ENCODE results near the gene ADAM12.
"Not testable (repeated sequence)": the region's sequence is repeated elsewhere in the genome, so short reads cannot be mapped to it uniquely, and the experiment has no call there.

ADAM12 gene

GRCh38 chr10:126373972-126374371 lies 14.3 kb downstream of the ADAM12 start:
- no peak for DNase-seq (ENCODE audit: low read depth in 3 of 3)

- no peak for DNase-seq (ENCODE audit: low read depth in 3 of 3)
Measured at GRCh38 chr10:126373147-126373546, 15.1 kb downstream of the ADAM12 start.

- DNase-seq (ENCODE audit: low read depth in 3 of 3) = no peak
Measured at GRCh38 chr10:126372396-126372795, 15.9 kb downstream of the ADAM12 start.

GRCh38 chr10:126369125-126369710 lies 19.1 kb downstream of the ADAM12 start:
- DNase-seq (ENCODE audit: low read depth in 3 of 3) = no peak

- no peak for DNase-seq (ENCODE audit: low read depth in 3 of 3)
Measured at GRCh38 chr10:126357169-126357568, 31.1 kb downstream of the ADAM12 start.

GRCh38 chr10:126353666-126354065 lies 34.6 kb downstream of the ADAM12 start:
- no peak for DNase-seq (ENCODE audit: low read depth in 3 of 3)

GRCh38 chr10:126352453-126352852 lies 35.8 kb downstream of the ADAM12 start:
- no peak for DNase-seq (ENCODE audit: low read depth in 3 of 3)

GRCh38 chr10:126351021-126351420 lies 37.3 kb downstream of the ADAM12 start:
- DNase-seq (ENCODE audit: low read depth in 3 of 3) = no peak

GRCh38 chr10:126350216-126350992 lies 37.9 kb downstream of the ADAM12 start:
- DNase-seq (ENCODE audit: low read depth in 3 of 3) = no peak

GRCh38 chr10:126349676-126350075 lies 38.6 kb downstream of the ADAM12 start:
- DNase-seq (ENCODE audit: low read depth in 3 of 3) = no peak

GRCh38 chr10:126349101-126349500 lies 39.2 kb downstream of the ADAM12 start:
- DNase-seq (ENCODE audit: low read depth in 3 of 3) = no peak

GRCh38 chr10:126343496-126343895 lies 44.8 kb downstream of the ADAM12 start:
- not testable (repeated sequence) for DNase-seq (ENCODE audit: low read depth in 3 of 3)

- no peak for DNase-seq (ENCODE audit: low read depth in 3 of 3)
Measured at GRCh38 chr10:126342680-126343079, 45.6 kb downstream of the ADAM12 start.

GRCh38 chr10:126341491-126341890 lies 46.8 kb downstream of the ADAM12 start:
- no peak for DNase-seq (ENCODE audit: low read depth in 3 of 3)

- DNase-seq (ENCODE audit: low read depth in 3 of 3) = no peak
Measured at GRCh38 chr10:126337251-126337810, 50.9 kb downstream of the ADAM12 start.

GRCh38 chr10:126336801-126337200 lies 51.5 kb downstream of the ADAM12 start:
- DNase-seq (ENCODE audit: low read depth in 3 of 3) = no peak

GRCh38 chr10:126334272-126334671 lies 54.0 kb downstream of the ADAM12 start:
- no peak for DNase-seq (ENCODE audit: low read depth in 3 of 3)

- no peak for DNase-seq (ENCODE audit: low read depth in 3 of 3)
Measured at GRCh38 chr10:126332576-126332975, 55.7 kb downstream of the ADAM12 start.

GRCh38 chr10:126331101-126331500 lies 57.2 kb downstream of the ADAM12 start:
- DNase-seq (ENCODE audit: low read depth in 3 of 3) = no peak

GRCh38 chr10:126324826-126325225 lies 63.5 kb downstream of the ADAM12 start:
- DNase-seq (ENCODE audit: low read depth in 3 of 3) = no peak

- no peak for DNase-seq (ENCODE audit: low read depth in 3 of 3)
Measured at GRCh38 chr10:126321440-126321839, 66.8 kb downstream of the ADAM12 start.

GRCh38 chr10:126317751-126318150 lies 70.5 kb downstream of the ADAM12 start:
- no peak for DNase-seq (ENCODE audit: low read depth in 3 of 3)

GRCh38 chr10:126315494-126316177 lies 72.6 kb downstream of the ADAM12 start:
- DNase-seq (ENCODE audit: low read depth in 3 of 3) = no peak
